Peyer's patch (tissue), 4 donors: ENCODE data around the gene FUT8. TPM values are rescaled to one million over a fixed set of nuclear protein-coding genes. Genes with fewer than 3 reads are reported as not detected.
"Not testable (repeated sequence)": the region's sequence is repeated elsewhere in the genome, so short reads cannot be mapped to it uniquely, and the experiment has no call there.

Experiments
- DNase-seq, 3 donors: peaks; one replicate each; pipeline ENCODE4 v3.0.0-alpha.2; 2017 to 2019
- H3K27ac ChIP-seq, 4 donors: fragments of 200-600 bp; sonication (generic); one replicate each; pipeline ENCODE4 v1.5.1; 2016 to 2019
- H3K27me3 ChIP-seq, 2 donors: fragments of 200-600 bp; sonication (generic); one replicate each; pipeline ENCODE4 v1.5.1; 2019
- H3K36me3 ChIP-seq, 3 donors: fragments of 200-600 bp; sonication (generic); one replicate each; pipeline ENCODE4 v1.5.1; 2016 to 2019
- H3K4me1 ChIP-seq, 4 donors: fragments of 200-600 bp; sonication (generic); one replicate each; pipeline ENCODE4 v1.5.1; 2016 to 2019
- H3K4me3 ChIP-seq, 4 donors: fragments of 200-600 bp; sonication (generic); 1 replicate in 3 of 4; 2 replicates in 1 of 4; pipeline ENCODE4 v1.5.1; 2016 to 2019; ENCODE audit warnings: mild to moderate bottlenecking in 1 of 4
- H3K9me3 ChIP-seq, 4 donors: fragments of 200-600 bp; sonication (generic); one replicate each; pipeline ENCODE4 v1.5.1; 2016 to 2019; ENCODE audit warnings: mild to moderate bottlenecking in 1 of 4
- POLR2A ChIP-seq, 2 donors: fragments of 450-650 bp; IDR thresholded peaks; one replicate each; pipeline ENCODE4 v1.5.1; 2017; ENCODE audit warnings: antibody characterized with exemption in 2 of 2, mild to moderate bottlenecking in 2 of 2, moderate library complexity in 2 of 2
- total RNA-seq, 4 donors: library from RNA; depleted of rRNA; stranded (reverse); fragments of >200 nt; gene quantifications; one replicate each; pipeline ENCODE4 v1.1.0, GENCODE V29; 2016
- TF ChIP-seq, protein P1 (sequence below), 6 experiments: fragments of 450-650 bp in 4 of 6; fragments of 200-600 bp in 2 of 6; sonication (generic) in 1 of 6; IDR thresholded peaks; one replicate each; pipeline ENCODE4 v1.5.1; 2017 to 2019; ENCODE audit warnings: antibody characterized with exemption in 6 of 6, mild to moderate bottlenecking in 3 of 6, moderate library complexity in 1 of 6

FUT8 gene
- total RNA-seq, 4 donors from 2014 or later, result 46.4 to 126 (median 55.9) TPM

DNA sequence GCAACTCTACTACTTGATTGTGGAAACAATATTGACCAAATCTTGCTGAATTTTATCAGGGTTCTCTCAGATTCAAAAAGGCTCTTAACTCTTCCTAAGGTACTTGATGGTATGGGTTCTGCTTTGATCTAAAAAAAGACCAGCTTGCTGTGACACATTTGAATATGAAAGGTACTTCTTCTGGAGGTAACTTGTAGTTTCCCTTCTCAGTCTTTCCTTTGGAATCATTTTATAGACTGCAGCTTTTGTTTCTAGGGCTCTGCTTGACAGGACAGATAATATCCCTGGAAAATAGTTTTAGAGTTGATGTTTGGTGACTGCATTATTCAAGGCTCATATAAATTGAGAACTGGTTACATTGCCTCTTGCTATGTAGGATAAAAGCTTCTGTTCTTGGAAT, 251.9 kb downstream of the FUT8 start:
- Histone ChIP-seq H3K9me3 (no peaks in the 10 kb centered on the region), H3K36me3 (peaks cover 0 to 5% (median 0%) of the 10 kb centered on the region in 3 donors), H3K27ac (no peak overlapping the region), H3K4me3 (no peak overlapping the region), H3K27me3 (no peaks in the 10 kb centered on the region), H3K4me1 (no peaks in the 10 kb centered on the region)
- TF ChIP-seq, protein P1, sequence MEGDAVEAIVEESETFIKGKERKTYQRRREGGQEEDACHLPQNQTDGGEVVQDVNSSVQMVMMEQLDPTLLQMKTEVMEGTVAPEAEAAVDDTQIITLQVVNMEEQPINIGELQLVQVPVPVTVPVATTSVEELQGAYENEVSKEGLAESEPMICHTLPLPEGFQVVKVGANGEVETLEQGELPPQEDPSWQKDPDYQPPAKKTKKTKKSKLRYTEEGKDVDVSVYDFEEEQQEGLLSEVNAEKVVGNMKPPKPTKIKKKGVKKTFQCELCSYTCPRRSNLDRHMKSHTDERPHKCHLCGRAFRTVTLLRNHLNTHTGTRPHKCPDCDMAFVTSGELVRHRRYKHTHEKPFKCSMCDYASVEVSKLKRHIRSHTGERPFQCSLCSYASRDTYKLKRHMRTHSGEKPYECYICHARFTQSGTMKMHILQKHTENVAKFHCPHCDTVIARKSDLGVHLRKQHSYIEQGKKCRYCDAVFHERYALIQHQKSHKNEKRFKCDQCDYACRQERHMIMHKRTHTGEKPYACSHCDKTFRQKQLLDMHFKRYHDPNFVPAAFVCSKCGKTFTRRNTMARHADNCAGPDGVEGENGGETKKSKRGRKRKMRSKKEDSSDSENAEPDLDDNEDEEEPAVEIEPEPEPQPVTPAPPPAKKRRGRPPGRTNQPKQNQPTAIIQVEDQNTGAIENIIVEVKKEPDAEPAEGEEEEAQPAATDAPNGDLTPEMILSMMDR (IDR thresholded peaks at IDR 0.05), result no peak
- DNase-seq, result no peak

DNA sequence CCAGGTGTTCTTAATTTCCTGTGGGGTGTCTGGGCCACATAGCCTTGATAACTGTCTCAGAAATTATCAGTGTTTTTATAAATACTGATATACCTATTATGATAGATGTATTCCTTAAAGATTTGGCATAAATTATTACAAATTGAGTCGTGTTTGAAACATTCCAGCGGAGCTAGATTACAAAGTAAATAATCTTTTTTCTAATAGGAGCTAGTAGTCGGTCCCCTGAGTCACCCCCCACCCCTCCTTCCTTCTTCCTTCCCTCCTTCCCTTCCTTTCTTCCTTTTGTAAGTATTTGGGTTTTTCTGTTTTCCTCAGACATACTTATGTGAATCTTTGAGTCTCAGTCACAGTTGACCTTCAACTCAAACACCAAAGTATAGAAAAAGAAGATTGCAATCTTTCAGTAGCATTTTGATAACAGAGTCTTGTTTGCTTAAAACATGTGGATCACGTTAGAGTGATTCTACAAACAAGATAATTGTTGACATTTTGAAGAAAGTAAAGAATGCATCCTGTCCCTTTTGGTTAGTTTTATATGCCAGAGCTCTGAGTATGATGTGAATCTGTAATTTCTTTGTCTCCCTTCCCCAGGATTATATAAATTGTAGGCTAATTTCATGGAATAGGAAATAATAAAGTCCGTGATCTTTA, 264.0 kb downstream of the FUT8 start:
- Histone ChIP-seq H3K4me1 (no peaks in the 10 kb centered on the region), H3K9me3 (no peaks in the 10 kb centered on the region), H3K36me3 (no peaks in the 10 kb centered on the region), H3K27me3 (no peaks in the 10 kb centered on the region), H3K27ac (no peak overlapping the region), H3K4me3 (no peak overlapping the region)
- DNase-seq, result no peak
- TF ChIP-seq, protein P1 (IDR thresholded peaks at IDR 0.05), result no peak
- TF ChIP-seq POLR2A (IDR thresholded peaks at IDR 0.05), result no peak

DNA sequence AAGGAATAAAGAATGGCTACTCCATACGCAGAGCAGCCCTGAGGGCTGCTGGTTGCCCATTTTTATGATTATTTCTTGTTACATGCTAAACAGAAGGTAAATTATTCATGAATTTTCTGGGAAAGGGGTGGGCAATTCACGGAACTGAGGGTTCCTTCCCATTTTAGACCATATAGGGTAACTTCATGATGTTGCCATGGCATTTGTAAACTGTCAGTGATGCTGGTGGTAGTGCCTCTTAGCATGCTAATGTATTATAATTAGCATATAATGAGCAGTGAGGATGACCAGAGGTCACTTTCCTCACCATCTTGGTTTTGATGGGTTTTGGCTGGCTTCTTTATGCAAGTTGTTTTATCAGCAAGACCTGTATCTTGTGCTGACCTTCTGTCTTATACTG, 273.0 kb downstream of the FUT8 start:
- Histone ChIP-seq H3K4me1 (no peaks in the 10 kb centered on the region), H3K4me3 (no peak overlapping the region), H3K27ac (no peak overlapping the region), H3K27me3 (no peaks in the 10 kb centered on the region), H3K9me3 (no peaks in the 10 kb centered on the region), H3K36me3 (no peaks in the 10 kb centered on the region)
- DNase-seq, result no peak
- TF ChIP-seq, protein P1 (IDR thresholded peaks at IDR 0.05), result no peak
- TF ChIP-seq POLR2A (IDR thresholded peaks at IDR 0.05), result no peak

DNA sequence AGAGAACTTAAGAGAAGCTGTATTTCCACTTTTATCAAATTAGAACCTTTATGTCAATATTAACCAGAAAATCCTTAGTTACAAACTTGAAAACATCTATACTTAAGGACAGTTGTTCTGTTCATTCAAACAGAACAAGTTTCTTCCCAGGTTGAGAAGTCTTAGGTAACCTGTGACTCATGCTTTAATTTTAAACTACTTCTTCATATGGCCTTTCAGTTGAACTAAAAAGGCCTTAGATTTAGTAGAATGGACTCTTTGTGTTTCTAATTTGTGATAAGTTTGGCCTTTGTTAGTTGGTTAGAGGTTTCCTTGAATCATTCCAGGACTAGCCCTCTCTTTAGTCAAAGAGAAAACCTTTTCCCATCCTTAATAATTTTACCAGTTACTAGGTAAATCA, 274.2 kb downstream of the FUT8 start:
- Histone ChIP-seq H3K36me3 (no peaks in the 10 kb centered on the region), H3K4me1 (no peaks in the 10 kb centered on the region), H3K4me3 (no peak overlapping the region), H3K9me3 (no peaks in the 10 kb centered on the region), H3K27ac (no peak overlapping the region), H3K27me3 (no peaks in the 10 kb centered on the region)
- DNase-seq, result no peak
- no peak for TF ChIP-seq POLR2A (IDR thresholded peaks at IDR 0.05)
- TF ChIP-seq, protein P1 (IDR thresholded peaks at IDR 0.05), result no peak

DNA sequence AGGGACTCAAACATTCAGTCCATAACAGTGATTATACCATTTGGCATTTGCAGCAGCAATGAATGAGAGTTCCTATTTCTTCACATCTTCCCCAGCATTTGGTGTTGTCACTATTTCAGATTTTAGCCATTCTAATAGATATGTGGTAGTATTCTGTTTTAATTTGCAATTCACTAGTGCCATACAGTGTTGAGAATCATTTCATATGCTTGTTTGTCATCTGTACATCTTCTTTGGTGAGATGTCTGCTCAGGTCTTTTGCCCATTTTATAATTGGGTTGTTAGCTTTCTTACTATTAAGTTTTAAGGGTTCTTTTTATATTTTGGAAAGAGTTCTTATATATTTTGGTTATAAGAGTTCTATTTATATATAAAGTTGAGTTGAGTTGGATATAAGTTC, 276.5 kb downstream of the FUT8 start:
- TF ChIP-seq POLR2A (IDR thresholded peaks at IDR 0.05), result no peak
- TF ChIP-seq, protein P1 (IDR thresholded peaks at IDR 0.05), result no peak
- Histone ChIP-seq H3K4me3 (no peak overlapping the region), H3K4me1 (no peaks in the 10 kb centered on the region), H3K9me3 (no peaks in the 10 kb centered on the region), H3K36me3 (no peaks in the 10 kb centered on the region), H3K27ac (no peak overlapping the region), H3K27me3 (no peaks in the 10 kb centered on the region)
- DNase-seq, result no peak

DNA sequence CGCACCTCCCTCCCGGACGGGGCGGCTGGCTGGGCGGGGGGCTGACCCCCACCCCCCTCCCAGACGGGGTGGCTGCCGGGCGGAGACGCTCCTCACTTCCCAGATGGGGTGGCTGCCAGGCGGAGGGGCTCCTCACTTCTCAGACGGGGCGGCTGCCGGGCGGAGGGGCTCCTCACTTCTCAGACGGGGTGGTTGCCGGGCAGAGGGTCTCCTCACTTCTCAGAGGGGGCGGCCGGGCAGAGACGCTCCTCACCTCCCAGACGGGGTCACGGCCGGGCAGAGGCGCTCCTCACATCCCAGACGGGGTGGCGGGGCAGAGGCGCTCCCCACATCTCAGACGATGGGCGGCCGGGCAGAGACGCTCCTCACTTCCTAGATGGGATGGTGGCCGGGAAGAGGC, 280.0 kb downstream of the FUT8 start:
- DNase-seq, H3K27ac ChIP-seq, H3K36me3 ChIP-seq, H3K4me1 ChIP-seq, H3K9me3 ChIP-seq, H3K4me3 ChIP-seq, H3K27me3 ChIP-seq: not testable (repeated sequence)
